HG02610 (cell line): ENCODE measurements around the gene RAB12.
"Not testable (repeated sequence)": the region's sequence is repeated elsewhere in the genome, so short reads cannot be mapped to it uniquely, and the experiment has no call there.

ENCODE experiments used
- ATAC-seq: cut with Tn5 transposase; IDR thresholded peaks from one replicate; pipeline ENCODE4 v1.9.1; 2021; ENCODE audit warnings: mild to moderate bottlenecking, moderate library complexity; ENCODE audit not compliant: unreplicated experiment

RAB12 gene

DNA sequence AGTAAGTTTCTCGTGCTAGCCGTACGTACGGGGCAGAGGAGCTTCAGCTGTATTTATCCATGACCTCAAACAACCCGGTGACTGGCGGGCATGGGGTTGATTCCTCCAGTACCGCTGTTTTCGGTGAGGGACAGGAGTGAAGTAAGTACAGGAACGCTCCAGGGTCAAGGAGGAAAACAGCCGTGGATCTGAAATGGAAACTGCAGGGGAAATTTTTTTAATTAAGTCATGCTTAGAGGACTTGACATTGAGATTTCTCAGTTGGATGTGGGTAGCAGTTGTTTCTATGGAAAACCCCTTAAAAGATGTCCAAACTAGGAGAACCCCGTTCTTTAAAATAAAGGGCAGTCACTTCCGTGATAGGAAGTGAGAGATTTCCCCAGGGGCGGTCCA is 1.2 kb downstream of the RAB12 start:
- no peak for ATAC-seq

- ATAC-seq: no peak
These were observed 2.8 kb downstream of the RAB12 start for GRCh38 chr18:8611916-8612576.

DNA sequence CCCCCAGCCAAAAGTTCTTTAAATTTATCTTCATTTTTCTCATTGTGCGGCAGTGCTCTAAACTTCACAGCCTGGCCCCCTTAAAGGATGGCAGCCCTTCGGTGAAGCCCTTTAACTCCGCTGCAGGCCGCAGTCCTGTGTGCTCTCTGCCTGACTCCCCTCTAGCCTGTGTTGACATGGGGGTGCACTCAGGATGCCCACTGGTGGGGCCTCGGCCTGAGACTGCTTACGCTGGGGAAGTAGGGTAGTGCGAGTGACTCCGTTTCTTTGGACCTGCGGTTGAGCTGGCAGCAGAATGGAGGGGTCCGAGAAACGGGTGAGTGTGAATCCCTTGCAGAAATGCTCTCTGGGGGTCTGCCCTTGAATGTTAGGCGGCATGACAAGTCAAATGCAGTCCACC is 5.6 kb downstream of the RAB12 start:
- ATAC-seq: no peak

- no peak for ATAC-seq
These were observed 6.3 kb downstream of the RAB12 start for GRCh38 chr18:8615397-8616027.

GRCh38 chr18:8616028-8616401 is 6.8 kb downstream of the RAB12 start:
- ATAC-seq: no peak

DNA sequence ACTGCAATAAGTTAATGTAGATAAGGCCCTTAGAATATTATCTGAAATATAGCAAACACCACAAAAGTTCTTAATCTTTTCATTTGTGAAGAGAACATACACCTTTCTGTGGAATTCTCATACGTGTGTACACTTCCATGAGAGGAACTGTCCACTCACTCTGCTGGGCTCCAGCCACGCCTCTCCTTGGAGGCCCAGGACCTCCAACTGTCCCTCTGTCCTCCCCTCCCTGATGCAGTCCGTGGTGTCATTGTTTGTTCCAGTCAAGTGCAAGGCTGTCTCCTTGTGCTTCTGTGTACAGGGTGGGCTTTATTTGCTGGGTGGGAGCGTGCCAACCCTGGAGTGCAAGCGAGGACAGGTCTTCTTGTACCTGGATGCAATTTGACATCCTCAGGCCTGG is 8.7 kb downstream of the RAB12 start:
- no peak for ATAC-seq

DNA sequence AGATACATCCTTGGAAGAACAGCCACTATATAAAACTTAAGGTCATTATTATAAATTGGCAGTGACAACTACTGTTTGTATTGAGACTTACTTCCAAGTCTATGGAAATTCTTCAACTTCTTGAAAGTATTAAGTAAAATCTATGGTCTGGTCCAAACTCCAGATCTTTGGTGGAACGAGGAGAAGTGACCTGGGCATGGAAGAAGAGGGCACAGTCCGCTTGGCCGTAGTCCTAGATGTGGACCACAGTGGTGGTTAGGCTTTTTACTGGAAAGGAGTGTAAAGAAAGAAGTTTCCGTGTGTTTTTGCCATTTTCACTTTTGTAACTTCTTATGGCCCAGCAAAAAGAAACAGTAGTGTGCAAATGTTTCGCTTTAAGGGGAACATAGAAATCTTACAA is 9.8 kb downstream of the RAB12 start:
- no peak for ATAC-seq

- ATAC-seq: no peak
These were observed 10.8 kb downstream of the RAB12 start for GRCh38 chr18:8619835-8620577.

GRCh38 chr18:8620845-8621244 is 11.6 kb downstream of the RAB12 start:
- ATAC-seq: no peak

DNA sequence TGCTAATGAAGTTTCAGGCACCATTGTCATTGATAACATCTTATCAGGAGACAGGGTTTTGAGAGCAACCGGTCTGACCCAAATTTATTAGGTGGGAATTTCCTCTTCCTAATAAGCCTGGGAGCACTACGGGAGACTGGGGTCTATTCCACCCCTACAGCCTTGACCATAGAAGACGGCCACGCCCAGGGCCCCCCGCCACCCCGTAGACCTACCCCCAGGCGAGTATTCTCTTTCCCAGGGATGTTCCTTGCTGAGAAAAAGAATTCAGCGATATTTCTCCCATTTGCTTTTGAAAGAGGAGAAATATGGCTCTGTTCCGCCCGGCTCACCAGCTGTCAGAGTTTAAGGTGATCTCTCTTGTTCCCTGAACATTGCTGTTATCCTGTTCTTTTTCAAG is 13.4 kb downstream of the RAB12 start:
- not testable (repeated sequence) for ATAC-seq

- ATAC-seq: peak; percentile 70
These were observed 14.4 kb downstream of the RAB12 start for GRCh38 chr18:8623549-8624106.

- ATAC-seq: no peak
These were observed 16.3 kb downstream of the RAB12 start for GRCh38 chr18:8625461-8626092.

DNA sequence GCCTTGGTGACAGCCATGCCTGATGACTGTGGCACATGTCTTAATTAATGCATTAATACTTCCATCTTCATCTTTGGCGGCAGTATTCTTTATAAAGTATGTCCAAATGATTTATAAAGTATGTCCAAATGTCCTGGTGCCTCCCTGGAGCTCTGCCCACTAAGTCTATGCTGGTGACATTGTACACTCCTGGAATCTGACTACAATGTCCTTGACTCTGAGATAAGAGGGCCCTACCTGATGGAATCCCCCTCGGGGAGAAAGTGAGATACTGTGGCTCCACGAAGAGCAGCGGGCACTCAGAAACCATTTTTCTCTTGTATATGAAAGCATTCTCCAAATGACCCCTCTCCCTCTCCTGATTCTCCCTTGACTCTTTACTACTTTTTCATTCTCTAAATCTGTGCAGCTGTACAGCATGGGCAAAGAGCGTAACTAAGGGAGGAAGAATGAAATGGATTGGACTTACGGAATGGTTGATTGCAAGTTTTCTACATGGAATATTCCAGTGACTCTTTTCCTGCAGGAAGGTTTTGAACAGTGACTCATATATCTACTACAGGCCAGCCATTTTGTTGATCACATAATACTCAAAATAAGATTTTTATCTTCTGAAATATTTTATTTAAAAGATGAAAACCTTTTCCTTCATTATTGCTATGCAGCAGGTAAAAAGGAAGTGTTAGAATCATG is 17.3 kb downstream of the RAB12 start:
- no peak for ATAC-seq

DNA sequence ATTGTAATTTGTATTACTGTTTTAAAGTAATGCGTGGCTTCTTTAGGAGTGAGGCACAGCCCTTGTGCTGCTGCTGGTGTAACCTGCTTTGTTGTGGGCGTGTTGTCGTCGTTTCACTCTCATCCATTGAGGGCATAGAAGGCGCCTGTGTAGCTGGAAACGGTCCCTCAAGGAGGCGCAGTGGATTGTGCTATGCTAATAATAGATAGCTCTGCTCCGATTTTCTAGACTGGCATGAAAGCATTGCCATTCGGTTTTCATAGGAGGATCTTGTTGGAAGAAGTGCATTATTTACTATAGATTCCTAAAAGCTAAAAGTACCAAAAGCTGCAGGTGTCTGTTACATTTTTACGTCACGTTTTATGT is 17.9 kb downstream of the RAB12 start:
- ATAC-seq: no peak

DNA sequence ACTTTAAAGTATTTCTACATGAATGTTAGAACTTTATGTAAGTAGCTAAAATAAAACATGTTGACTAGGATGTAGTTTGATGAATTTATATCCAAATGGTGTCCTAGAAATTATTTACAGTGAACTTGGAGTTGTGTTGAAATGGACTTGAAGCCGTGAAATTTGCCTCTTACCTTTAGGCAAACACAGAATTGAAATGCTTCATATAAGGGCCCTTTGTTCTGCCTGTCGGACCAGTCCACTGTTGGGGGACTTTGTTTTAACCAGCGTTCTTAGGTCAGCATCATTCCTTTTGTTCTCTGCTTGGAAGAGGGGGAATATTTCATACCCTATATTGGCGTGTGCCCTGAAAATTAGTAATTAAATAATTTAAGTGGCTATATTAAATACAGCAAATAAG is 18.3 kb downstream of the RAB12 start:
- ATAC-seq: no peak

- ATAC-seq: no peak
These were observed 20.4 kb downstream of the RAB12 start for GRCh38 chr18:8629602-8630001.

DNA sequence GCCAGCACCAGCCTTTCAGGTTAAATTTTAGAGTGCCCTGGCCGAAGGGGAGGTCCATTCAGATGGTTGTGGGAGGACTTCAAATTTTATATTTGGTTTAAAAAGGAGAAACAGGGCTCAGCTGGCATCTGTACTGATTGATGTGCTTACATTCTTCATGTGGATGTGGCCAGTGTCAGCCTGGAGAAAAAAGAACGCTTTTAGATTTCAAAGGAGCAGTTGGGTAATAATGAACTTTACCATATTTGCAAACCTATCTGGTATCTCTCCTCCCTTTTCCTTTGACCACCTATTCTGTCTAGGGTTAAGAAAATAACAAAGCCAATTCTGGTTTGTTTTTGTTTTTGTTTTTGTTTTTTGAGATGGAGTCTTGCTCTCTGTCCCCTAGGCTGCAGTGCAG is 21.3 kb downstream of the RAB12 start:
- no peak for ATAC-seq

GRCh38 chr18:8631265-8631664 is 22.0 kb downstream of the RAB12 start:
- no peak for ATAC-seq

DNA sequence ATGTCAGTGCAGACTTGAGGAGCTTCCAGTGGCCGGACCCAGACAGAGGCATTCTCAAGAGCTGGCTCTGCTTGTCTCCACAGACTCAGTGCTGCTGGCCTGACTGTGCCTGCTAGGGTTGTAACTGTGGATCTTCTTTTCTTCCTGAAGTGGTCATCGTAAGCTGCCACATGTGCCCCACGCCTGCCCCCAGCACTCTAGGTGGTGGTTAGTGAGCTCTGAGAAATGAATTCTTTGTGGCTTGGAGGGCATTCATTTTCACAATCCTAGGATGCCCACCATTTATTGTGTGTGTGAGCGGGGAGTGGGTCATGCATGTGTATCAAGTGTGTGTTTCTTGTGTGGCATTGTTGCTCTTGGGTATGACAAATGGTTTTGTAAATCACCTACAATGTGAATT is 23.1 kb downstream of the RAB12 start:
- ATAC-seq: no peak

GRCh38 chr18:8634508-8634907 is 25.3 kb downstream of the RAB12 start:
- ATAC-seq: no peak

- no peak for ATAC-seq
These were observed 25.9 kb downstream of the RAB12 start for GRCh38 chr18:8635087-8635486.
